ENCODE data around the gene AHCYL2. TPM values are rescaled to one million over a fixed set of nuclear protein-coding genes. Genes with fewer than 3 reads are reported as not detected.

The AHCYL2 gene
- total RNA-seq, 4 donors from 2014 or later, result 14.7 to 22.6 (median 16.9) TPM

- TF ChIP-seq CTCF (IDR thresholded peaks at IDR 0.05; ENCODE audit: low read depth), result no peak
These were observed 169.3 kb downstream of the AHCYL2 start for GRCh38 chr7:129394101-129394500.

GRCh38 chr7:129394982-129395914 is 170.4 kb downstream of the AHCYL2 start:
- TF ChIP-seq CTCF (IDR thresholded peaks at IDR 0.05; ENCODE audit: low read depth), result no peak

GRCh38 chr7:129401228-129401966 is 176.6 kb downstream of the AHCYL2 start:
- no peak for TF ChIP-seq CTCF (IDR thresholded peaks at IDR 0.05; ENCODE audit: low read depth)

GRCh38 chr7:129401967-129402860 is 177.4 kb downstream of the AHCYL2 start:
- TF ChIP-seq CTCF (IDR thresholded peaks at IDR 0.05; ENCODE audit: low read depth), result no peak

- TF ChIP-seq CTCF (IDR thresholded peaks at IDR 0.05; ENCODE audit: low read depth), result no peak
These were observed 180.7 kb downstream of the AHCYL2 start for GRCh38 chr7:129405527-129405926.

GRCh38 chr7:129412501-129412900 is 187.7 kb downstream of the AHCYL2 start:
- TF ChIP-seq CTCF (IDR thresholded peaks at IDR 0.05; ENCODE audit: low read depth), result no peak
